ENCODE data around the gene LCE3A.

DNA sequence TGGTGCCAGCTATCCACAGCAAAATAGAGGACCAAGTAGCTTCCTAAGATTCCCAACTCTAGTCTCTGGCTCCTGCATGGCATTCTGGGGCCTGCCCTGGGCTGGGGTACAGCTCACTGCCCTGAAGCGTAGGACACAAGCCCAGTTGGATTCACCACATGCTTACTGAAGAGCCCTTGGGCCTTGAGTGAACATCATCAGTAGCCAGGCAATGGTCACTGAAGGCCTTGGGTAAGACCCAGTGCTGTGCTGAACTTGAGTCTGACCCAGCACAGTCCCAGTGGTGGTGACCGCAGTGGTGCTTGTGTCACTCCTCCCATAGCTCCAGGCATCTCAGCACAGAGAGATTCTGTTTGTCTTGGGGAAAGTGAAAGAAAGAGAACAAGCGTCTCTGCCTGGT, 7.7 kb upstream of the LCE3A start:
- TF ChIP-seq CTCF (IDR thresholded peaks at IDR 0.05; ENCODE audit: low read depth, low read length, poor library complexity, severe bottlenecking) (no peak), EZH2phosphoT487 (IDR thresholded peaks at IDR 0.05; ENCODE audit: borderline replicate concordance, low read length) (no peak)
